Epithelial cell of proximal tubule (primary cell): Measurements from ENCODE around the gene ARRDC1. TPM values are rescaled to one million over a fixed set of nuclear protein-coding genes. Genes with fewer than 3 reads are reported as not detected.

Experiments
- DNase-seq: peaks from one replicate; pipeline ENCODE4 v3.0.0-alpha.2; 2011; ENCODE audit warnings: low read depth
- H3K4me3 ChIP-seq: 2 replicates; pipeline ENCODE4 v1.5.1; 2011; ENCODE audit warnings: low read depth, mild to moderate bottlenecking, low read length
- total RNA-seq: library from RNA; depleted of rRNA; stranded (reverse); fragments of >200 nt; gene quantifications from 2 replicates; pipeline ENCODE4 v1.2.3, GENCODE V29; 2015
- TF ChIP-seq, protein P1 (sequence below): conservative IDR thresholded peaks from 2 replicates; pipeline ENCODE4 v1.5.1; 2012; ENCODE audit warnings: low read depth, mild to moderate bottlenecking, low read length

Gene ARRDC1
- total RNA-seq, 1 donor from 2014 or later = 47.6 TPM

DNA sequence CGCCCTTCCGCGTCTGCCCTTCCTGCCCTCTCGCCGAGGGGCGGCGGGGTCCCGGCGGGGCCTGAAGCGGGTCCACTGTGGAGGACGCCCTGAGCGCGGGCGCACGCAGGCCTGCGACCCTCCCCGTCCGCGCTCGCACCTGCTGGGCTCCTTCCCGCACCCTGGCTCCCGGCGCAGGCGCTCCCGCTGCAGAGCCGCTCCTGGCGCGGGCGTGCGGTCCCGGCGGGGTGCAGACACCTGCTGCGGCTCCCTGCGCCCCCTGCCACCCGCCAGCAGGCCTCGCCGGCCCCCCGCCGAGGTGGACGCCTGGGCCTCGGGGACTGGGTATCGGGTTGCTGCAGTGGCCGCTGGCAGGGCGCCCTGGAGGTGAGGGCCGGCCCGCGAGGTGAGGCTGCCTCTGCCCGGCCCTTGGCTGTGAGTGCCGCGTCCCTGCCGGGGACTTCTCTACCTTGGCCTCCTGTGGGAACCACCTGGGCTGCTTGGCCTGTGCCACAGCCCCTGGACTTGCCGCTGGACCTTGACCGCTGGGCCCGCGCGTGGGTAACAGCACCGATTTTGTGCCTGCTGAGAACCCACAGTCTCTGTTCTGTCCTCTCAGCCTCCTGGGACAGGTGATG, 627 bp downstream of the ARRDC1 start:
- DNase-seq = no peak
- peak overlapping the region; percentile 78 for H3K4me3 ChIP-seq
- TF ChIP-seq, protein P1, sequence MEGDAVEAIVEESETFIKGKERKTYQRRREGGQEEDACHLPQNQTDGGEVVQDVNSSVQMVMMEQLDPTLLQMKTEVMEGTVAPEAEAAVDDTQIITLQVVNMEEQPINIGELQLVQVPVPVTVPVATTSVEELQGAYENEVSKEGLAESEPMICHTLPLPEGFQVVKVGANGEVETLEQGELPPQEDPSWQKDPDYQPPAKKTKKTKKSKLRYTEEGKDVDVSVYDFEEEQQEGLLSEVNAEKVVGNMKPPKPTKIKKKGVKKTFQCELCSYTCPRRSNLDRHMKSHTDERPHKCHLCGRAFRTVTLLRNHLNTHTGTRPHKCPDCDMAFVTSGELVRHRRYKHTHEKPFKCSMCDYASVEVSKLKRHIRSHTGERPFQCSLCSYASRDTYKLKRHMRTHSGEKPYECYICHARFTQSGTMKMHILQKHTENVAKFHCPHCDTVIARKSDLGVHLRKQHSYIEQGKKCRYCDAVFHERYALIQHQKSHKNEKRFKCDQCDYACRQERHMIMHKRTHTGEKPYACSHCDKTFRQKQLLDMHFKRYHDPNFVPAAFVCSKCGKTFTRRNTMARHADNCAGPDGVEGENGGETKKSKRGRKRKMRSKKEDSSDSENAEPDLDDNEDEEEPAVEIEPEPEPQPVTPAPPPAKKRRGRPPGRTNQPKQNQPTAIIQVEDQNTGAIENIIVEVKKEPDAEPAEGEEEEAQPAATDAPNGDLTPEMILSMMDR = no peak

DNA sequence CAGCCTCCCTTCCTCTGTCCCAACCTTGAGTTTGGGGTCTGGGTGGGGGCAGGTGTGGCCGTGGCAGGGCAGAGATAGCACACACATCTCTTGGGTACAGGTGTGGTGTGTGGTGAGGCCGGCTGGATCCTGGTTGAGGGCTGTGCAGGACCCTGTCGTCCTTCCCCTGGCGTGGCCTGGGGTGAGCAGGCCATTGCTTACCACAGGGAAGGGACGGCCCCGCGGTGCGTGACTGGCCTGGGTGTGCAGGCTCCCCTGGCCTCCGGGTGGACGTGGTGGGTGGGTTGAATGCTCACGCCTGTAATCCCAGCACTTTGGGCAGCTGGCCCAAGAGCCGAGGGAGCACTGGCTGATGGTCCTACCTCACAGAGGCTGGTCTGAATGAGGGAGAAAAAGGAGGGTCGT, 1.2 kb downstream of the ARRDC1 start:
- DNase-seq = no peak
- TF ChIP-seq, protein P1 = no peak
- peak overlapping the region; percentile 78 for H3K4me3 ChIP-seq

DNA sequence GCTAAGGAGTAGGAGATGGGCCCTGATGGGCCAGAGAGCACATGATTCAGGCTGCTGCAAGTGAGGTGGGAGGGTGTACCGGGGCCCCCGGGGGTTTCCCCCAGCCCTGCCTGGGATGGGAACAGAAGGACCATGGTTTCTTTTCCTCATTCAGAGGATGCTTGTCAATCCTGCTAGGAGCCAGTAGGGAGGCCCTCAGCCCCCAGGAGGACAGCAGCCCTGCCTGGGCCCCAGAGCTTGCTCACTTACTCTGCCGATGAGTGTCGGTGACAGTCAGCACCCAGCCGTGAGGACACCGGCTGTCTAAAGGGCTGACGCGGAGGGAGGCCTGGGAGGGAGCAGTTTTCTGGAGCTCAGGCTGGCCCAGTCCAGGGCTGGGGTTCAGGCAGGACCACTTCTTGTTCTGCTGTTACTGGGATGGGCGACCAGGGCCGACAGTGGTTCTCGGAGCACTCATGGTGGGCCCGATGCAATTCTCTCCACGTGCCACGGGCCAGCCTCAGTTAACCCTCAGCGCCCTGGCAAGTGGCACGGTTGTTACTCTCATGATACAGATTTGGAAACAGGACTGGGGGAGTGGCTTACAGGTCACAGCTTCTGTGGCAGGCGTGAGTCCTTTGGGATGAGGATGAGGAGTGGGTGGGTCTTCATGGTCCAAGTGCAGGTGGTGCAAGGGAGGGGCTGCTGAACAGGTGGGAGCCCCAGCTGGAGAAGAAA, 1.8 kb downstream of the ARRDC1 start:
- peak overlapping the region; percentile 78 for H3K4me3 ChIP-seq
- no peak for DNase-seq
- TF ChIP-seq, protein P1 = no peak

DNA sequence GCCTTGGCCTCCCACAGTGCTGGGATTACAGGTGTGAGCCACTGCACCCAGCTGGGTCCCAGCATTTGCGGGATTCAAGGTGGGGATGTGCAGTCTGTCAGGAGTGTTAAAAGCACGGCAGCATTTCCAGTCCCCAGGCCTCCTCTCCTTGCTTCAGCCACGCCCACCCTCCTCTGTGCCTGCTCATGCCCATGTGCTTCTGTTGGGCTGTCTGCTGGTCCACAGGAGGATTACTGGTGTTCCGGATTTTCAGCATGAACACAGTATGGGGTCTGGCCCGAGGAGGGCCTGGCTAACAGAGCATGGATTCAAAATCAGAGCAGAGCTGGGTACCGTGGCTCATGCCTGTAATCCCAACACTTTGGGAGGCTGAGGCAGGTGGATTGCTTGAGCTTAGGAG, 5.5 kb downstream of the ARRDC1 start:
- DNase-seq = no peak
- no peak overlapping the region for H3K4me3 ChIP-seq
- TF ChIP-seq, protein P1 = no peak

DNA sequence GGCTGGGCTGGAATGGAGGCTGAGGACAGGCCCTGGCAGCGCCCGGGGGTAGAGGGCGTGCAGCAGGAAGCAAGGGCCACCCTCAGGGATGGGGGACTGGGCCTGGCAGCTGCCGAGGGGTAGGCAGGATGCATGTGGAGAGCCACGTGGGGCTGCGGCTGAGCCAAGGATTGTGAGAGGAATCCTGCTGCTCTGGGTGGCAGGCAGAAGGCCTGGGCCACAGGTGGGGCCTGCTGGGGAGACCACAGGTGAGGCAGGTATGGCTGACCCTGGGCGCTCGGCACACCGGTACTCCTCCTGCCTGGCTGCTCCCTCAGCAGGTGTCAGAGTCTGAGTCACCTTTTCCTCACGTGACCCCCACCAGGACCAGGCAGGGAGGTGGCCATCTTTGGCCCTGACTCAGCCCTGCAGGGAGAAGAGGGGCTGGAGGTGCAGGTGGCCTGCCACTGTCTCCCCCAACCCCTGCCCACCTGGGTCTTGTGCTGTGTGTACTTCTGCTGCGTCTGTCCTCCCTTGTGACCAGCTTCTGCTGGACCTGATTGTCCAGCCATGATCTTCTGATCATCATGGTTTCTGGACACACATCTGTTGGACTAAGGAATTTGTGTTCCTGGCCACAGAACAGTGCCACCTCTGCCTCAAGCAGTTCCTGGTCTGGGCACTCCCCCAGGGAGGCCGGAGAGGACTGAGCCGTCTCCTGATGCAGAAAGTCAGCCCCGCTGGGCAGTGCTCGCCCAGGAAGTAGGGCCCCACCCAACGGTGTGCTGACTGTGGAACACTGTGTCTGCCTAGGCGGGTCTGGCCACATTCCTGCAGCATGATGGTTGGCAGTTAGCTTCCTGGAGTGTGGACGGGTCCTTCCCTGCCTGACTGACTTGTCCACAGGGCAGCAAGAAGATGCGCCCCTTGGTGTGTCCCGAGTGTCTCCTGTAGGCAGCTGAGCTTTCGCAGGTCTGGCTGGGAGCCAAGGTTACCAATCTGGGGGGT, 6.4 kb downstream of the ARRDC1 start:
- TF ChIP-seq, protein P1 = no peak
- H3K4me3 ChIP-seq = peak overlapping the region; percentile 19
- DNase-seq = peak; percentile 61

DNA sequence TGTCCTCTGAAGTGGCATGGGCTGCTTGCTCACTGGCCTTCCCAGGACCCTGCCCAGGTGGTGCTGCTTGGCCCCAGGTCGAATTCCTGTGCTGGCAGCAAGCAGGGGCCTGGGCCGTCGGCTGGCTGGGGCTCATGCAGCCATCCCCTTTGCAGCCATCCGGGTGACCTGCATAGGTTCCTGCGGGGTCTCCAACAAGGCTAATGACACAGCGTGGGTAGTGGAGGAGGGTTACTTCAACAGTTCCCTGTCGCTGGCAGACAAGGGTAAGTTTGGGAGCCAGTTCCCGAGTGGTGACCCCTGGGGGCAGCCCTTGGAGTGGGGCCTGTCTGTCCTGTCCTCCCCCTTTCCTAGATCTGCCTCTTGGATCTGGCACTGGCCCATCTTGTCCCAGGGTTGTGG, 7.3 kb downstream of the ARRDC1 start:
- no peak overlapping the region for H3K4me3 ChIP-seq
- TF ChIP-seq, protein P1 = no peak

More for the DNA sequence above, 7.3 kb downstream of the ARRDC1 start:
- DNase-seq = no peak
